Trophoblast cell (in vitro differentiated cells and primary cell): ENCODE measurements around the gene RETREG1.

Experiments
- DNase-seq, 2 donors: peaks; one replicate each; pipeline ENCODE4 v3.0.0-alpha.2; 2016
- H2AFZ ChIP-seq: 2 replicates; pipeline ENCODE4 v1.6.1; 2013; ENCODE audit warnings: low read length, moderate library complexity, mild to moderate bottlenecking; ENCODE audit not compliant: insufficient read depth, poor library complexity
- H2AK5ac ChIP-seq: 2 replicates; pipeline ENCODE4 v1.6.1; 2013; ENCODE audit warnings: mild to moderate bottlenecking, low read length
- H2BK120ac ChIP-seq: 2 replicates; pipeline ENCODE4 v1.6.1; 2013; ENCODE audit warnings: low read length, mild to moderate bottlenecking, moderate library complexity; ENCODE audit not compliant: insufficient read depth, poor library complexity
- H2BK12ac ChIP-seq: 2 replicates; pipeline ENCODE4 v1.6.1; 2013; ENCODE audit warnings: mild to moderate bottlenecking, low read length, moderate library complexity
- H2BK5ac ChIP-seq: 2 replicates; pipeline ENCODE4 v1.6.1; 2013; ENCODE audit warnings: low read length, low read depth, moderate library complexity, mild to moderate bottlenecking; ENCODE audit not compliant: poor library complexity
- H3K14ac ChIP-seq: 2 replicates; pipeline ENCODE4 v1.6.1; 2013; ENCODE audit warnings: mild to moderate bottlenecking, low read length
- H3K18ac ChIP-seq: 2 replicates; pipeline ENCODE4 v1.6.1; 2013; ENCODE audit warnings: mild to moderate bottlenecking, low read length
- H3K23ac ChIP-seq: 2 replicates; pipeline ENCODE4 v1.6.1; 2013; ENCODE audit warnings: low read length
- H3K27ac ChIP-seq: 2 replicates; pipeline ENCODE4 v1.5.1; 2013; ENCODE audit warnings: low read depth, mild to moderate bottlenecking, inconsistent platforms, low read length, moderate library complexity
- H3K27me3 ChIP-seq: 2 replicates; pipeline ENCODE4 v1.6.1; 2013; ENCODE audit warnings: inconsistent platforms, mild to moderate bottlenecking, low read length, moderate library complexity; ENCODE audit not compliant: insufficient read depth
- H3K36me3 ChIP-seq, 2 experiments: 1 replicate in 1 of 2; 2 replicates in 1 of 2; pipeline ENCODE4 v1.6.1; 2013; ENCODE audit warnings: low read length in 2 of 2, mild to moderate bottlenecking in 2 of 2, moderate library complexity in 1 of 2; ENCODE audit not compliant: insufficient read depth in 2 of 2, control insufficient read depth in 1 of 2
- H3K4ac ChIP-seq: 2 replicates; pipeline ENCODE4 v1.6.1; 2013; ENCODE audit warnings: low read depth, mild to moderate bottlenecking, low read length, moderate library complexity
- H3K4me1 ChIP-seq, 2 experiments: 1 replicate in 1 of 2; 2 replicates in 1 of 2; pipeline ENCODE4 v1.6.1; 2013; ENCODE audit warnings: low read length in 2 of 2, mild to moderate bottlenecking in 2 of 2, moderate library complexity in 1 of 2; ENCODE audit not compliant: insufficient read depth in 2 of 2, control insufficient read depth in 1 of 2
- H3K4me2 ChIP-seq: 2 replicates; pipeline ENCODE4 v1.6.1; 2013; ENCODE audit warnings: inconsistent platforms, mild to moderate bottlenecking, low read length, moderate library complexity
- H3K4me3 ChIP-seq: 2 replicates; pipeline ENCODE4 v1.5.1; 2013; ENCODE audit warnings: mild to moderate bottlenecking, low read depth, low read length, inconsistent platforms
- H3K79me1 ChIP-seq: one replicate; pipeline ENCODE4 v1.6.1; 2013; ENCODE audit warnings: low read length
- H3K79me2 ChIP-seq: 2 replicates; pipeline ENCODE4 v1.6.1; 2013; ENCODE audit warnings: low read length, mild to moderate bottlenecking; ENCODE audit not compliant: control insufficient read depth, insufficient read depth, poor library complexity
- H3K9ac ChIP-seq: 2 replicates; pipeline ENCODE4 v1.6.1; 2013; ENCODE audit warnings: mild to moderate bottlenecking, low read length
- H3K9me3 ChIP-seq: 2 replicates; pipeline ENCODE4 v1.6.1; 2013; ENCODE audit warnings: low read depth, mild to moderate bottlenecking, control low read depth, inconsistent platforms, low read length; ENCODE audit not compliant: insufficient read depth
- H4K12ac ChIP-seq: 2 replicates; pipeline ENCODE4 v1.6.1; 2013; ENCODE audit warnings: low read depth, mild to moderate bottlenecking, low read length, moderate library complexity
- H4K8ac ChIP-seq: 2 replicates; pipeline ENCODE4 v1.6.1; 2013; ENCODE audit warnings: low read depth, mild to moderate bottlenecking, low read length, moderate library complexity
- H4K91ac ChIP-seq: one replicate; pipeline ENCODE4 v1.6.1; 2013; ENCODE audit warnings: low read depth, mild to moderate bottlenecking, low read length, moderate library complexity
- WGBS: extraction: QIAGEN DNeasy Blood & Tissue Kit; methylation state at CpG from one replicate; pipeline ENCODE4 v1.1.7; 2013; ENCODE audit warnings: missing lambda C conversion rate; ENCODE audit not compliant: insufficient read length, insufficient coverage; ENCODE audit errors: extremely low coverage; 5-methylcytosine and 5-hydroxymethylcytosine counted together

Gene RETREG1

GRCh38 chr5:16625096-16625495, 8.3 kb upstream of the RETREG1 start:
- H3K14ac ChIP-seq, result no peak overlapping the region

GRCh38 chr5:16619136-16619535, 2.3 kb upstream of the RETREG1 start:
- no CpG with 5 or more reads among the region's 2 CpGs for WGBS
- H3K4me3 ChIP-seq, result no peak overlapping the region
- H3K79me1 ChIP-seq, result no peaks in the 10 kb centered on the region

More at GRCh38 chr5:16625096-16625495, 8.3 kb upstream of the RETREG1 start:
- Histone ChIP-seq H4K91ac (no peak overlapping the region), H2AFZ (no peak overlapping the region), H3K18ac (no peak overlapping the region), H3K9me3 (no peaks in the 10 kb centered on the region), H2AK5ac (no peak overlapping the region), H3K23ac (no peak overlapping the region), H3K27ac (no peak overlapping the region), H3K27me3 (no peaks in the 10 kb centered on the region), H4K8ac (no peak overlapping the region), H4K12ac (no peak overlapping the region), H2BK12ac (no peak overlapping the region), H3K9ac (no peak overlapping the region), H3K4me3 (no peak overlapping the region), H3K4ac (no peak overlapping the region), H3K79me2 (no peaks in the 10 kb centered on the region), H3K36me3 (no peaks in the 10 kb centered on the region), H3K4me1 (peaks cover 0 to 2% of the 10 kb centered on the region in 2 experiments), H3K79me1 (no peaks in the 10 kb centered on the region), H2BK120ac (no peak overlapping the region), H2BK5ac (no peak overlapping the region), H3K4me2 (no peak overlapping the region)
- peak in 1 of 2 donors; percentile 10 for DNase-seq
- WGBS, result no CpG with 5 or more reads among the region's 3 CpGs

GRCh38 chr5:16618138-16618897, 1.5 kb upstream of the RETREG1 start:
- Histone ChIP-seq H3K4ac (no peak overlapping the region), H3K23ac (no peak overlapping the region), H3K9me3 (peaks cover 2% of the 10 kb centered on the region), H4K8ac (no peak overlapping the region), H3K36me3 (no peaks in the 10 kb centered on the region), H3K27ac (no peak overlapping the region), H2AK5ac (no peak overlapping the region), H3K79me1 (no peaks in the 10 kb centered on the region), H3K27me3 (peaks cover 23% of the 10 kb centered on the region), H4K12ac (no peak overlapping the region), H3K4me1 (peaks cover 7 to 8% of the 10 kb centered on the region in 2 experiments), H3K18ac (no peak overlapping the region), H3K14ac (no peak overlapping the region), H3K79me2 (no peaks in the 10 kb centered on the region), H2BK12ac (no peak overlapping the region), H3K4me3 (no peak overlapping the region), H2AFZ (no peak overlapping the region), H2BK5ac (no peak overlapping the region), H3K9ac (no peak overlapping the region), H4K91ac (no peak overlapping the region), H2BK120ac (no peak overlapping the region), H3K4me2 (no peak overlapping the region)
- DNase-seq, result no peak
- WGBS, result no CpG with 5 or more reads among the region's 10 CpGs

More at GRCh38 chr5:16619136-16619535, 2.3 kb upstream of the RETREG1 start:
- no peak overlapping the region for H3K4me2 ChIP-seq
- H3K4me1 ChIP-seq, result peaks cover 7 to 8% of the 10 kb centered on the region in 2 experiments
- H4K12ac ChIP-seq, result no peak overlapping the region
- no peak overlapping the region for H2AK5ac ChIP-seq
- H3K79me2 ChIP-seq, result no peaks in the 10 kb centered on the region
- H4K91ac ChIP-seq, result no peak overlapping the region
- no peak overlapping the region for H3K9ac ChIP-seq
- peaks cover 23% of the 10 kb centered on the region for H3K27me3 ChIP-seq
- no peak for DNase-seq
- H3K36me3 ChIP-seq, result no peaks in the 10 kb centered on the region
- H3K18ac ChIP-seq, result no peak overlapping the region
- H2BK5ac ChIP-seq, result no peak overlapping the region
- no peak overlapping the region for H3K14ac ChIP-seq
- no peak overlapping the region for H3K27ac ChIP-seq
- H2BK120ac ChIP-seq, result no peak overlapping the region
- no peak overlapping the region for H2AFZ ChIP-seq
- H3K4ac ChIP-seq, result no peak overlapping the region
- H2BK12ac ChIP-seq, result no peak overlapping the region
- H3K23ac ChIP-seq, result no peak overlapping the region
- H4K8ac ChIP-seq, result no peak overlapping the region
- peaks cover 2% of the 10 kb centered on the region for H3K9me3 ChIP-seq

- no peak overlapping the region for H3K14ac ChIP-seq
- H4K91ac ChIP-seq, result no peak overlapping the region
- H3K36me3 ChIP-seq, result no peaks in the 10 kb centered on the region
- peak overlapping the region; percentile 49 for H3K4me3 ChIP-seq
- no peak overlapping the region for H3K27ac ChIP-seq
- no peak overlapping the region for H3K23ac ChIP-seq
- no peaks in the 10 kb centered on the region for H3K79me1 ChIP-seq
- H3K27me3 ChIP-seq, result peaks cover 23% of the 10 kb centered on the region
- H2AFZ ChIP-seq, result peak overlapping the region; percentile 39
- H2AK5ac ChIP-seq, result no peak overlapping the region
- peaks cover 7 to 8% of the 10 kb centered on the region in 2 experiments for H3K4me1 ChIP-seq
- no peak overlapping the region for H2BK12ac ChIP-seq
- H3K18ac ChIP-seq, result no peak overlapping the region
- H2BK120ac ChIP-seq, result no peak overlapping the region
- peak overlapping the region; percentile 91 for H3K4me2 ChIP-seq
- no peaks in the 10 kb centered on the region for H3K79me2 ChIP-seq
- no peak overlapping the region for H3K9ac ChIP-seq
- peaks cover 2% of the 10 kb centered on the region for H3K9me3 ChIP-seq
- no CpG with 5 or more reads among the region's 27 CpGs for WGBS
- H3K4ac ChIP-seq, result no peak overlapping the region
- no peak overlapping the region for H4K8ac ChIP-seq
- H4K12ac ChIP-seq, result no peak overlapping the region
- no peak overlapping the region for H2BK5ac ChIP-seq
- no peak for DNase-seq
These were observed 624 bp upstream of the RETREG1 start for GRCh38 chr5:16617274-16617968.
